NCI-H2196 (cell line): ENCODE measurements around the gene KCNC3.
"Not testable (repeated sequence)": the region's sequence is repeated elsewhere in the genome, so short reads cannot be mapped to it uniquely, and the experiment has no call there.

Experiments used
- DNase-seq: peaks from one replicate; lab custom pipeline; 2025; ENCODE audit not compliant: unreplicated experiment; lab: John Stamatoyannopoulos, UW

Gene KCNC3

GRCh38 chr19:50356691-50357177 lies 27.6 kb upstream of the KCNC3 start:
- no peak for DNase-seq

- DNase-seq: not testable (repeated sequence)
Measured at GRCh38 chr19:50353487-50353880, 24.3 kb upstream of the KCNC3 start.

- DNase-seq: no peak
Measured at GRCh38 chr19:50352242-50352641, 23.1 kb upstream of the KCNC3 start.

GRCh38 chr19:50349277-50350057 lies 20.3 kb upstream of the KCNC3 start:
- DNase-seq: no peak

GRCh38 chr19:50347089-50347581 lies 18.0 kb upstream of the KCNC3 start:
- DNase-seq: not testable (repeated sequence)

- DNase-seq: no peak
Measured at GRCh38 chr19:50344661-50345318, 15.6 kb upstream of the KCNC3 start.

GRCh38 chr19:50341091-50341564 lies 12.0 kb upstream of the KCNC3 start:
- DNase-seq: no peak

GRCh38 chr19:50340331-50340730 lies 11.2 kb upstream of the KCNC3 start:
- no peak for DNase-seq

GRCh38 chr19:50337031-50337430 lies 7.9 kb upstream of the KCNC3 start:
- not testable (repeated sequence) for DNase-seq

- DNase-seq: no peak
Measured at GRCh38 chr19:50334741-50335421, 5.7 kb upstream of the KCNC3 start.

- DNase-seq: peak; percentile 90
Measured at GRCh38 chr19:50333737-50334617, 4.8 kb upstream of the KCNC3 start.

GRCh38 chr19:50333235-50333736 lies 4.1 kb upstream of the KCNC3 start:
- DNase-seq: peak; percentile 92

GRCh38 chr19:50332244-50333038 lies 3.3 kb upstream of the KCNC3 start:
- no peak for DNase-seq

- no peak for DNase-seq
Measured at GRCh38 chr19:50331994-50332243, 2.7 kb upstream of the KCNC3 start.

GRCh38 chr19:50331221-50331993 lies 2.2 kb upstream of the KCNC3 start:
- DNase-seq: no peak

- DNase-seq: peak; percentile 94
Measured at GRCh38 chr19:50330365-50331078, 1.3 kb upstream of the KCNC3 start.

GRCh38 chr19:50329926-50330294 lies 733 bp upstream of the KCNC3 start:
- DNase-seq: not testable (repeated sequence)

- no peak for DNase-seq
Measured at GRCh38 chr19:50328873-50329145, 368 bp downstream of the KCNC3 start.
